WTC11 (cell line): ENCODE data around the gene YIF1A. TPM values are rescaled to one million over a fixed set of nuclear protein-coding genes. Genes with fewer than 3 reads are reported as not detected.
A peak's percentile ranks its signal among the peaks of the same experiment; 100 is the strongest.

Source experiments
- ATAC-seq: fragments of 200-7000 bp; cut with Tn5 transposase; 2 replicates; pipeline ENCODE4 v1.10.0; 2021; ENCODE audit warnings: mild to moderate bottlenecking, moderate library complexity
- CTCF ChIA-PET: fragments of 300-600 bp; sonication (Branson Sonifier 250); formaldehyde crosslinking; loops from one replicate; lab custom pipeline; 2021; ENCODE audit warnings: antibody characterized with exemption; lab: Charles Lee
- POLR2A ChIA-PET: fragments of 350-600 bp; sonication (Branson Sonifier 250); formaldehyde crosslinking; loops from one replicate; lab custom pipeline; 2021; ENCODE audit warnings: antibody characterized with exemption; lab: Charles Lee
- DNase-seq: peaks from one replicate; pipeline ENCODE4 v3.0.0; 2021; ENCODE audit warnings: low spot score
- H3K27ac Mint-ChIP-seq: 2 replicates; pipeline ENCODE4 v1.8.0; 2021; ENCODE audit warnings: mixed read lengths
- H3K27me3 Mint-ChIP-seq: 2 replicates; pipeline ENCODE4 v1.8.0; 2021; ENCODE audit warnings: low read depth, mild to moderate bottlenecking, moderate library complexity, mixed read lengths
- H3K36me3 Mint-ChIP-seq: 2 replicates; pipeline ENCODE4 v1.8.0; 2021; ENCODE audit warnings: mixed read lengths
- H3K4me1 Mint-ChIP-seq: 2 replicates; pipeline ENCODE4 v1.8.0; 2022; ENCODE audit warnings: mixed read lengths
- H3K4me3 Mint-ChIP-seq: 2 replicates; pipeline ENCODE4 v1.8.0; 2021; ENCODE audit warnings: mild to moderate bottlenecking, moderate library complexity, mixed read lengths
- H3K9me3 Mint-ChIP-seq: 2 replicates; pipeline ENCODE4 v1.8.0; 2021; ENCODE audit warnings: mixed read lengths
- ATF1 ChIP-seq: sonication (generic); formaldehyde crosslinking; IDR thresholded peaks from 2 replicates; pipeline ENCODE4 v1.8.1; 2023; ENCODE audit warnings: mild to moderate bottlenecking, moderate library complexity, missing genetic modification reagents
- EMX1 ChIP-seq: fragments of 250-450 bp; sonication (Bioruptor Pico); IDR thresholded peaks from 2 replicates; pipeline ENCODE4 v1.8.0; 2021; ENCODE audit warnings: mild to moderate bottlenecking
- ETV6 ChIP-seq: sonication (generic); formaldehyde crosslinking; IDR thresholded peaks from 2 replicates; pipeline ENCODE4 v1.8.1; 2022; ENCODE audit warnings: mild to moderate bottlenecking, missing genetic modification reagents
- FOXK1 ChIP-seq: sonication (generic); formaldehyde crosslinking; IDR thresholded peaks from 2 replicates; pipeline ENCODE4 v1.8.0; 2022; ENCODE audit warnings: mild to moderate bottlenecking, moderate library complexity, missing genetic modification reagents
- GABPB1 ChIP-seq: sonication (generic); formaldehyde crosslinking; IDR thresholded peaks from 2 replicates; pipeline ENCODE4 v1.8.1; 2023; ENCODE audit warnings: mild to moderate bottlenecking, missing genetic modification reagents
- GRHL2 ChIP-seq: fragments of 250-450 bp; sonication (Bioruptor Pico); IDR thresholded peaks from 2 replicates; pipeline ENCODE4 v1.8.0; 2022; ENCODE audit warnings: mild to moderate bottlenecking, moderate library complexity; ENCODE audit not compliant: insufficient replicate concordance, severe bottlenecking
- GTF2I ChIP-seq: fragments of 250-450 bp; sonication (Bioruptor Pico); conservative IDR thresholded peaks from 2 replicates; pipeline ENCODE4 v1.4.0; 2021; ENCODE audit warnings: mild to moderate bottlenecking
- JAZF1 ChIP-seq: fragments of 250-450 bp; sonication (Bioruptor Pico); IDR thresholded peaks from 2 replicates; pipeline ENCODE4 v1.9.0; 2021; ENCODE audit warnings: moderate library complexity, mild to moderate bottlenecking, inconsistent platforms
- NFYB ChIP-seq: sonication (generic); formaldehyde crosslinking; conservative IDR thresholded peaks from 2 replicates; pipeline ENCODE4 v1.8.0; 2022; ENCODE audit warnings: low read depth, missing genetic modification reagents
- NR2C2 ChIP-seq: sonication (generic); formaldehyde crosslinking; IDR thresholded peaks from 2 replicates; pipeline ENCODE4 v1.8.0; 2022; ENCODE audit warnings: mild to moderate bottlenecking, missing genetic modification reagents
- SMAD4 ChIP-seq: sonication (generic); formaldehyde crosslinking; IDR thresholded peaks from 2 replicates; pipeline ENCODE4 v1.8.0; 2022; ENCODE audit warnings: mild to moderate bottlenecking, missing genetic modification reagents
- ZNF219 ChIP-seq: sonication (generic); formaldehyde crosslinking; IDR thresholded peaks from 2 replicates; pipeline ENCODE4 v1.8.0; 2023; ENCODE audit warnings: missing genetic modification reagents, mild to moderate bottlenecking, borderline replicate concordance
- ZNF232 ChIP-seq: sonication (generic); formaldehyde crosslinking; IDR thresholded peaks from 2 replicates; pipeline ENCODE4 v1.8.0; 2022; ENCODE audit warnings: mild to moderate bottlenecking, missing genetic modification reagents
- ZNF263 ChIP-seq: sonication (generic); formaldehyde crosslinking; IDR thresholded peaks from 2 replicates; pipeline ENCODE4 v1.8.1; 2022; ENCODE audit warnings: low read depth, mild to moderate bottlenecking, moderate library complexity, missing genetic modification reagents
- ZNF317 ChIP-seq: sonication (generic); formaldehyde crosslinking; IDR thresholded peaks from 2 replicates; pipeline ENCODE4 v1.8.1; 2023; ENCODE audit warnings: low read depth, mild to moderate bottlenecking, moderate library complexity, missing genetic modification reagents, borderline replicate concordance
- ZNF671 ChIP-seq: fragments of 250-450 bp; sonication (Bioruptor Pico); IDR thresholded peaks from 2 replicates; pipeline ENCODE4 v1.8.0; 2021; ENCODE audit warnings: mild to moderate bottlenecking
- total RNA-seq: library from RNA; stranded (reverse); gene quantifications from 3 replicates; pipeline ENCODE4 v1.2.3, GENCODE V29; 2021
- TF ChIP-seq, protein P1 (sequence below): sonication (generic); formaldehyde crosslinking; IDR thresholded peaks from 2 replicates; pipeline ENCODE4 v1.8.0; 2022; ENCODE audit warnings: mild to moderate bottlenecking, missing genetic modification reagents
- TF ChIP-seq, protein P2 (sequence below): fragments of 200-600 bp; IDR thresholded peaks from 2 replicates; pipeline ENCODE4 v1.8.0; 2022; ENCODE audit warnings: antibody characterized with exemption
- TF ChIP-seq, protein P3 (sequence below): fragments of 250-450 bp; sonication (Bioruptor Pico); IDR thresholded peaks from 2 replicates; pipeline ENCODE4 v1.9.0; 2021; ENCODE audit warnings: moderate library complexity, mild to moderate bottlenecking, inconsistent platforms, borderline replicate concordance

The YIF1A gene
- total RNA-seq, 1 experiment from 2014 or later: 86.9 TPM

DNA sequence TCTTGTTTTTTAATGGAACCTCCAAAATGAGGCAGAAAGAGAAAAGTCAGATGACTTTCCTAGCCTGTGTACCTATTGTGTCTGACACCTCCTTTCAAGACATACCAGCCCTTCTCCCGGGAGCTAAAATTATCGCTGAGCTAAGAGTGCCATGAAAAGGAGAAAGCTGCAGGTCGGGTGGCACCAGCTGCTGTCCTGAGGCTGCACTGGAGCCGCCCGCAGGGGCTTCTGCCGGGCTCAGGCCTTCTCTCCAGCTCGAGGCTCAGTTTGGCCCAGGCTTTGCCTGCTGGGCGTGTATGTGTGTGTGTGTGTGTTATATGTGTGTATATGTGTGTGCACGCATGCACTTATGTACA is 48.2 kb downstream of the YIF1A start:
- Mint-ChIP-seq H3K27ac (peak overlapping the region; percentile 87; the same call in 1 of the 2 replicates), H3K4me1 (no peaks in the 10 kb centered on the region), H3K27me3 (no peaks in the 10 kb centered on the region), H3K36me3 (peaks cover 2% of the 10 kb centered on the region; the same call in 1 of the 2 replicates), H3K9me3 (no peaks in the 10 kb centered on the region), H3K4me3 (no peak overlapping the region)
- no peak for DNase-seq
- no peak for TF ChIP-seq ETV6 (CRISPR knock-in tag)
- POLR2A ChIA-PET: no interaction called here
- no peak for ATAC-seq
- CTCF ChIA-PET: interaction anchor here (1.1 to 1.7 kb wide), 5 partner anchors 18 to 70 kb away, joined by 3 to 10 read pairs (median 5); no protein-coding TSS in a partner anchor

- TF ChIP-seq, protein P1, sequence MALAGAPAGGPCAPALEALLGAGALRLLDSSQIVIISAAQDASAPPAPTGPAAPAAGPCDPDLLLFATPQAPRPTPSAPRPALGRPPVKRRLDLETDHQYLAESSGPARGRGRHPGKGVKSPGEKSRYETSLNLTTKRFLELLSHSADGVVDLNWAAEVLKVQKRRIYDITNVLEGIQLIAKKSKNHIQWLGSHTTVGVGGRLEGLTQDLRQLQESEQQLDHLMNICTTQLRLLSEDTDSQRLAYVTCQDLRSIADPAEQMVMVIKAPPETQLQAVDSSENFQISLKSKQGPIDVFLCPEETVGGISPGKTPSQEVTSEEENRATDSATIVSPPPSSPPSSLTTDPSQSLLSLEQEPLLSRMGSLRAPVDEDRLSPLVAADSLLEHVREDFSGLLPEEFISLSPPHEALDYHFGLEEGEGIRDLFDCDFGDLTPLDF (CRISPR knock-in tag): no peak
- no peak for TF ChIP-seq SMAD4 (CRISPR knock-in tag)
- TF ChIP-seq NFYB (CRISPR knock-in tag): no peak
- TF ChIP-seq, protein P2, sequence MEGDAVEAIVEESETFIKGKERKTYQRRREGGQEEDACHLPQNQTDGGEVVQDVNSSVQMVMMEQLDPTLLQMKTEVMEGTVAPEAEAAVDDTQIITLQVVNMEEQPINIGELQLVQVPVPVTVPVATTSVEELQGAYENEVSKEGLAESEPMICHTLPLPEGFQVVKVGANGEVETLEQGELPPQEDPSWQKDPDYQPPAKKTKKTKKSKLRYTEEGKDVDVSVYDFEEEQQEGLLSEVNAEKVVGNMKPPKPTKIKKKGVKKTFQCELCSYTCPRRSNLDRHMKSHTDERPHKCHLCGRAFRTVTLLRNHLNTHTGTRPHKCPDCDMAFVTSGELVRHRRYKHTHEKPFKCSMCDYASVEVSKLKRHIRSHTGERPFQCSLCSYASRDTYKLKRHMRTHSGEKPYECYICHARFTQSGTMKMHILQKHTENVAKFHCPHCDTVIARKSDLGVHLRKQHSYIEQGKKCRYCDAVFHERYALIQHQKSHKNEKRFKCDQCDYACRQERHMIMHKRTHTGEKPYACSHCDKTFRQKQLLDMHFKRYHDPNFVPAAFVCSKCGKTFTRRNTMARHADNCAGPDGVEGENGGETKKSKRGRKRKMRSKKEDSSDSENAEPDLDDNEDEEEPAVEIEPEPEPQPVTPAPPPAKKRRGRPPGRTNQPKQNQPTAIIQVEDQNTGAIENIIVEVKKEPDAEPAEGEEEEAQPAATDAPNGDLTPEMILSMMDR: no peak
- no peak for TF ChIP-seq JAZF1
- no peak for TF ChIP-seq ZNF317 (CRISPR knock-in tag)
- TF ChIP-seq ZNF671 (CRISPR knock-in tag): no peak
- no peak for TF ChIP-seq ZNF219 (CRISPR knock-in tag)
- no peak for TF ChIP-seq ETV6 (CRISPR knock-in tag)
- TF ChIP-seq ZNF232 (CRISPR knock-in tag): no peak
- no peak for TF ChIP-seq FOXK1 (CRISPR knock-in tag)
- TF ChIP-seq GABPB1 (CRISPR knock-in tag): no peak
- TF ChIP-seq EMX1: no peak
- TF ChIP-seq, protein P3, sequence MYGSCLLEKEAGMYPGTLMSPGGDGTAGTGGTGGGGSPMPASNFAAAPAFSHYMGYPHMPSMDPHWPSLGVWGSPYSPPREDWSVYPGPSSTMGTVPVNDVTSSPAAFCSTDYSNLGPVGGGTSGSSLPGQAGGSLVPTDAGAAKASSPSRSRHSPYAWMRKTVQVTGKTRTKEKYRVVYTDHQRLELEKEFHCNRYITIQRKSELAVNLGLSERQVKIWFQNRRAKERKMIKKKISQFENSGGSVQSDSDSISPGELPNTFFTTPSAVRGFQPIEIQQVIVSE (CRISPR knock-in tag): no peak
- no peak for TF ChIP-seq GTF2I
- TF ChIP-seq NR2C2 (CRISPR knock-in tag): no peak
- TF ChIP-seq ATF1 (CRISPR knock-in tag): no peak
- TF ChIP-seq GRHL2 (CRISPR knock-in tag): no peak
- TF ChIP-seq ZNF263: no peak
- H3K27ac Mint-ChIP-seq: peak overlapping the region; percentile 25; the same call in 1 of the 2 replicates
- POLR2A ChIA-PET: no interaction called here
Observed at GRCh38 chr11:66239998-66240780, 48.8 kb downstream of the YIF1A start.

GRCh38 chr11:66239511-66239910 is 49.4 kb downstream of the YIF1A start:
- TF ChIP-seq, protein P3 (CRISPR knock-in tag): no peak
- ATAC-seq: no peak
- Mint-ChIP-seq H3K9me3 (no peaks in the 10 kb centered on the region), H3K27ac (no peak overlapping the region), H3K36me3 (peaks cover 2% of the 10 kb centered on the region; the same call in 1 of the 2 replicates), H3K27me3 (no peaks in the 10 kb centered on the region), H3K4me3 (no peak overlapping the region), H3K4me1 (no peaks in the 10 kb centered on the region)
- ChIA-PET POLR2A (no interaction called here), CTCF (interaction anchor here (3.3 kb wide), 1 partner anchor 18 kb away, joined by 30 read pairs; no protein-coding TSS in a partner anchor)
- DNase-seq: no peak

More at GRCh38 chr11:66239998-66240780, 48.8 kb downstream of the YIF1A start:
- H3K9me3 Mint-ChIP-seq: no peaks in the 10 kb centered on the region
- H3K36me3 Mint-ChIP-seq: peaks cover 2% of the 10 kb centered on the region; the same call in 1 of the 2 replicates
- no peaks in the 10 kb centered on the region for H3K27me3 Mint-ChIP-seq
- ATAC-seq (peak; percentile 27), DNase-seq (no peak)
- no peaks in the 10 kb centered on the region for H3K4me1 Mint-ChIP-seq
- H3K4me3 Mint-ChIP-seq: no peak overlapping the region
- CTCF ChIA-PET: interaction anchor here (1.1 to 1.7 kb wide), 4 partner anchors 17 to 42 kb away, joined by 3 to 10 read pairs (median 4); no protein-coding TSS in a partner anchor
